SH-SY5Y (cell line): ENCODE results near the gene PEG3.

ENCODE experiments used
- GATA2 ChIP-seq: IDR thresholded peaks from 2 replicates; pipeline ENCODE4 v1.6.1; 2011; ENCODE audit warnings: mild to moderate bottlenecking, low read depth, low read length
- GATA3 ChIP-seq: IDR thresholded peaks from 2 replicates; pipeline ENCODE4 v1.6.1; 2011; ENCODE audit warnings: low read depth, mild to moderate bottlenecking, low read length, moderate library complexity

GRCh38 chr19:56839652-56840450 lies 675 bp downstream of the PEG3 start:
- TF ChIP-seq GATA2 (no peak), GATA3 (no peak)
